ENCODE results near the gene ELK3. TPM values are rescaled to one million over a fixed set of nuclear protein-coding genes. Genes with fewer than 3 reads are reported as not detected.

ELK3 gene
- total RNA-seq, 3 donors from 2014 or later (not counting 1 experiment from before 2014, with no cell fraction given) = 17.8 to 28.8 (median 20.9) TPM

GRCh38 chr12:96152164-96152563, 42.0 kb upstream of the ELK3 start:
- Histone ChIP-seq H3K27ac (ENCODE audit: low read length) (no peak overlapping the region), H3K27me3 (ENCODE audit: control insufficient read depth, insufficient read depth, low read length) (no peaks in the 10 kb centered on the region), H3K4me3 (ENCODE audit: low read length) (no peak overlapping the region), H3K4me1 (ENCODE audit: control insufficient read depth, insufficient read depth, low read length) (no peaks in the 10 kb centered on the region), H3K9me3 (ENCODE audit: control insufficient read depth, insufficient read depth, low read length) (no peaks in the 10 kb centered on the region), H3K36me3 (ENCODE audit: control insufficient read depth, insufficient read depth, low read length) (no peaks in the 10 kb centered on the region)
- H3K27me3 Mint-ChIP-seq (ENCODE audit: low read depth in 2 of 2) = peaks cover 0 to 5% of the 10 kb centered on the region in 2 donors
- no peaks in the 10 kb centered on the region for H3K4me1 Mint-ChIP-seq
- H3K4me3 Mint-ChIP-seq = no peak overlapping the region
- H3K27ac Mint-ChIP-seq = no peak overlapping the region
- no peaks in the 10 kb centered on the region for H3K9me3 Mint-ChIP-seq
- H3K36me3 Mint-ChIP-seq = no peaks in the 10 kb centered on the region
- intact Hi-C loops (cut with micrococcal nuclease) = no loop called here
- no peak for TF ChIP-seq CTCF (IDR thresholded peaks at IDR 0.05)
- no peak for DNase-seq
- 94% methylated on average over 11 of the region's 11 CpGs for WGBS (ENCODE audit: insufficient coverage)
- ATAC-seq = no peak

GRCh38 chr12:96153131-96153725, 40.9 kb upstream of the ELK3 start:
- H3K4me3 Mint-ChIP-seq = no peak overlapping the region
- H3K9me3 ChIP-seq (ENCODE audit: control insufficient read depth, insufficient read depth, low read length) = no peaks in the 10 kb centered on the region
- H3K27ac Mint-ChIP-seq = no peak overlapping the region
- H3K9me3 Mint-ChIP-seq = no peaks in the 10 kb centered on the region
- DNase-seq = no peak
- no peaks in the 10 kb centered on the region for H3K36me3 ChIP-seq (ENCODE audit: control insufficient read depth, insufficient read depth, low read length)
- H3K27me3 Mint-ChIP-seq (ENCODE audit: low read depth in 2 of 2) = peaks cover 0 to 5% of the 10 kb centered on the region in 2 donors
- intact Hi-C loops (cut with micrococcal nuclease) = no loop called here
- no peaks in the 10 kb centered on the region for H3K27me3 ChIP-seq (ENCODE audit: control insufficient read depth, insufficient read depth, low read length)
- no peaks in the 10 kb centered on the region for H3K4me1 Mint-ChIP-seq
- no peak for ATAC-seq
- TF ChIP-seq CTCF (IDR thresholded peaks at IDR 0.05) = no peak
- WGBS (ENCODE audit: insufficient coverage) = 95% methylated on average over 19 of the region's 19 CpGs
- no peaks in the 10 kb centered on the region for H3K36me3 Mint-ChIP-seq
- H3K27ac ChIP-seq (ENCODE audit: low read length) = no peak overlapping the region
- no peaks in the 10 kb centered on the region for H3K4me1 ChIP-seq (ENCODE audit: control insufficient read depth, insufficient read depth, low read length)
- H3K4me3 ChIP-seq (ENCODE audit: low read length) = no peak overlapping the region

GRCh38 chr12:96155181-96155580, 39.0 kb upstream of the ELK3 start:
- Mint-ChIP-seq H3K9me3 (no peaks in the 10 kb centered on the region), H3K27me3 (ENCODE audit: low read depth in 2 of 2) (peaks cover 0 to 5% of the 10 kb centered on the region in 2 donors), H3K4me3 (no peak overlapping the region), H3K4me1 (no peaks in the 10 kb centered on the region), H3K36me3 (no peaks in the 10 kb centered on the region), H3K27ac (no peak overlapping the region)
- TF ChIP-seq CTCF (IDR thresholded peaks at IDR 0.05) = no peak
- no peak for ATAC-seq
- Histone ChIP-seq H3K36me3 (ENCODE audit: control insufficient read depth, insufficient read depth, low read length) (no peaks in the 10 kb centered on the region), H3K4me3 (ENCODE audit: low read length) (no peak overlapping the region), H3K4me1 (ENCODE audit: control insufficient read depth, insufficient read depth, low read length) (no peaks in the 10 kb centered on the region), H3K27ac (ENCODE audit: low read length) (no peak overlapping the region), H3K27me3 (ENCODE audit: control insufficient read depth, insufficient read depth, low read length) (no peaks in the 10 kb centered on the region), H3K9me3 (ENCODE audit: control insufficient read depth, insufficient read depth, low read length) (no peaks in the 10 kb centered on the region)
- intact Hi-C loops (cut with micrococcal nuclease) = no loop called here
- no peak for DNase-seq
- WGBS (ENCODE audit: insufficient coverage) = 92% methylated on average over 3 of the region's 3 CpGs

- Mint-ChIP-seq H3K27ac (no peak overlapping the region), H3K4me3 (no peak overlapping the region), H3K36me3 (no peaks in the 10 kb centered on the region), H3K4me1 (no peaks in the 10 kb centered on the region), H3K9me3 (no peaks in the 10 kb centered on the region), H3K27me3 (ENCODE audit: low read depth in 2 of 2) (peaks cover 0 to 5% of the 10 kb centered on the region in 2 donors)
- ATAC-seq (no peak), DNase-seq (no peak)
- no peak for TF ChIP-seq CTCF (IDR thresholded peaks at IDR 0.05)
- no peak overlapping the region for H3K4me3 ChIP-seq (ENCODE audit: low read length)
- no peaks in the 10 kb centered on the region for H3K36me3 ChIP-seq (ENCODE audit: control insufficient read depth, insufficient read depth, low read length)
- intact Hi-C loops (cut with micrococcal nuclease) = no loop called here
- no peaks in the 10 kb centered on the region for H3K4me1 ChIP-seq (ENCODE audit: control insufficient read depth, insufficient read depth, low read length)
- H3K27ac ChIP-seq (ENCODE audit: low read length) = no peak overlapping the region
- H3K27me3 ChIP-seq (ENCODE audit: control insufficient read depth, insufficient read depth, low read length) = no peaks in the 10 kb centered on the region
- 92% methylated on average over 7 of the region's 7 CpGs for WGBS (ENCODE audit: insufficient coverage)
- no peaks in the 10 kb centered on the region for H3K9me3 ChIP-seq (ENCODE audit: control insufficient read depth, insufficient read depth, low read length)
These were observed 38.4 kb upstream of the ELK3 start for GRCh38 chr12:96155781-96156180.

All from natural killer cell (primary cell).